ENCODE data around the gene TNFSF13. TPM values are rescaled to one million over a fixed set of nuclear protein-coding genes. Genes with fewer than 3 reads are reported as not detected.
"Not testable (repeated sequence)": the region's sequence is repeated elsewhere in the genome, so short reads cannot be mapped to it uniquely, and the experiment has no call there.

TNFSF13 gene
- total and polyA plus RNA-seq, 2 of the 8 experiments (the other 6 are each of a cell fraction or from before 2014, with no cell fraction given), result 2.1 to 2.6 TPM

DNA sequence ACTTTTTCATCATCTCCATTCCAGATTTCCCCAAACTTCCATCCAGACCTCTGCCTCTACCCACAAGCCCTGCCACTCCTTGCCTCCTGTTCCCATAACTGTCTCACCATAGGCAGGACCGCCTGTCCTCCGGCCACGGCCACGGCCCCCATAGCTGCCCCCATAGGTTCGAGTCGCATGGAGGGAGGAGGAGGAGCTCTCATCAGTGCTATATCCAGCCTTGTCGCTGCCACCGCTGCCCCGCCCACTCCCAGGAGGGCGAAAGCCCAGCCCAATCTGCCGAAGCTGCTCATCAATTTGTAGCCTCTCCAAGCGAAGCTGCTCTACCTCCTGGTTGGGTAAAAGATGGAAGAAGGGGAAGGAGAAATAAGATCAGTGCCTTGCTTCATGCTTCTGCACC, 34.7 kb downstream of the TNFSF13 start (continued):
- TF ChIP-seq CBX8 (IDR thresholded peaks at IDR 0.05; ENCODE audit: borderline replicate concordance, low read depth, low read length) (no peak), RBBP5 (IDR thresholded peaks at IDR 0.05; ENCODE audit: borderline replicate concordance, low read depth, low read length) (no peak), NANOG (IDR thresholded peaks at IDR 0.05; ENCODE audit: insufficient read depth, low read depth, low read length, poor library complexity, severe bottlenecking) (no peak), CEBPB (IDR thresholded peaks at IDR 0.05; ENCODE audit: low read depth, low read length) (no peak), SP1 (IDR thresholded peaks at IDR 0.05; ENCODE audit: low read depth, low read length) (no peak), TCF12 (IDR thresholded peaks at IDR 0.05; ENCODE audit: low read depth, low read length) (no peak), NRF1 (IDR thresholded peaks at IDR 0.05; ENCODE audit: low read depth, low read length) (no peak), POU5F1 (IDR thresholded peaks at IDR 0.05; ENCODE audit: low read depth, low read length) (no peak)
- TF ChIP-seq, protein P1, sequence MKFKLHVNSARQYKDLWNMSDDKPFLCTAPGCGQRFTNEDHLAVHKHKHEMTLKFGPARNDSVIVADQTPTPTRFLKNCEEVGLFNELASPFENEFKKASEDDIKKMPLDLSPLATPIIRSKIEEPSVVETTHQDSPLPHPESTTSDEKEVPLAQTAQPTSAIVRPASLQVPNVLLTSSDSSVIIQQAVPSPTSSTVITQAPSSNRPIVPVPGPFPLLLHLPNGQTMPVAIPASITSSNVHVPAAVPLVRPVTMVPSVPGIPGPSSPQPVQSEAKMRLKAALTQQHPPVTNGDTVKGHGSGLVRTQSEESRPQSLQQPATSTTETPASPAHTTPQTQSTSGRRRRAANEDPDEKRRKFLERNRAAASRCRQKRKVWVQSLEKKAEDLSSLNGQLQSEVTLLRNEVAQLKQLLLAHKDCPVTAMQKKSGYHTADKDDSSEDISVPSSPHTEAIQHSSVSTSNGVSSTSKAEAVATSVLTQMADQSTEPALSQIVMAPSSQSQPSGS (IDR thresholded peaks at IDR 0.05; ENCODE audit: low read length), result no peak

DNA sequence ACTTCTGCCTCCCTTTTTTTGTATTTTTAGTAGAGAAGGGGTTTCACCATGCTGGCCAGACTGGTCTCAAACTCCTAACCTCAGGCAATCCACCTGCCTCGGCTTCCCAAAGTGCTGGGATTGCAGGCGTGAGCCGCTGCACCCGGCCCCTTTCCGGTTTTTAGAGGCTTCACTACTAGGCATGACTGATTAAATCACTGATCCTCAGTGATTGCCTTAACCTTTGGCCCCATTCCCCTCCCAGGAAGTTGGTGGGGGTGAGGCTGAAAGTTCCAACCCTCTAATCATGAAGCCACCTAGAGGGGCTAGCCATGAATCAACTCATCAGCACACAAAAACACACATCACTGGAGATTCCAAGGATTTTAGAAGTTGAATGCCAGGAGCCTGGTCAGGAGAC, 39.0 kb downstream of the TNFSF13 start:
- ChIA-PET CTCF (ENCODE audit: partially characterized antibody) (interaction anchor here (1.3 kb wide), 1 partner anchor 35 kb away, joined by 3 read pairs; no protein-coding TSS in a partner anchor), POLR2A (ENCODE audit: partially characterized antibody) (interaction anchor here (1.0 to 1.8 kb wide), 2 partner anchors 8 to 12 kb away, joined by 3 to 9 read pairs; partner anchors contain the start of gene SOX15)
- H2BK12ac ChIP-seq (ENCODE audit: low read depth, low read length); H3K23ac ChIP-seq (ENCODE audit: insufficient read length); H2AK5ac ChIP-seq (ENCODE audit: low read depth, low read length); H2BK20ac ChIP-seq (ENCODE audit: low read length); H2AFZ ChIP-seq (ENCODE audit: low read length); H3K9me3 ChIP-seq (ENCODE audit: insufficient read depth in 2 of 2, low read depth in 1 of 2, low read length in 1 of 2); H3K4me3 ChIP-seq (ENCODE audit: extremely low read depth in 1 of 4, insufficient read depth in 2 of 4, low read depth in 3 of 4, low read length in 4 of 4); H3K56ac ChIP-seq (replicated peaks; ENCODE audit: insufficient read length, low read depth, low read length); DNase-seq (ENCODE audit: low read depth in 1 of 2, low spot score in 2 of 2); H4K20me1 ChIP-seq (replicated peaks in 1 of 2; ENCODE audit: control insufficient read depth in 1 of 2, insufficient read depth in 2 of 2, low read length in 2 of 2); H2BK5ac ChIP-seq (ENCODE audit: low read depth, low read length); H3K27ac ChIP-seq (ENCODE audit: low read depth, low read length); H3K18ac ChIP-seq (ENCODE audit: extremely low read depth, low read length); H3K9ac ChIP-seq (replicated peaks in 1 of 4; ENCODE audit: extremely low read depth in 1 of 4, low read depth in 3 of 4, low read length in 3 of 4); H4K8ac ChIP-seq (ENCODE audit: extremely low read depth, insufficient read depth, low read length); H2BK120ac ChIP-seq (replicated peaks; ENCODE audit: low read depth, low read length); H3K4ac ChIP-seq (replicated peaks; ENCODE audit: insufficient read length, low read depth, low read length); H4K91ac ChIP-seq (replicated peaks; ENCODE audit: insufficient read length, low read length); H3K79me2 ChIP-seq (ENCODE audit: control insufficient read depth in 1 of 2, insufficient read depth in 2 of 2, low read length in 2 of 2); H3K4me2 ChIP-seq (ENCODE audit: insufficient read depth in 1 of 2, low read depth in 2 of 2, low read length in 2 of 2); H4K5ac ChIP-seq (ENCODE audit: insufficient read length, low read depth, low read length); H2BK15ac ChIP-seq (ENCODE audit: low read length); H3K27me3 ChIP-seq (replicated peaks in 1 of 4; ENCODE audit: control insufficient read depth in 3 of 4, extremely low read depth in 1 of 4, insufficient read depth in 3 of 4, low read length in 3 of 4); H3K4me1 ChIP-seq (replicated peaks in 1 of 4; ENCODE audit: control insufficient read depth in 3 of 4, insufficient read depth in 4 of 4, low read length in 3 of 4); H3K14ac ChIP-seq (ENCODE audit: insufficient read length); H3K79me1 ChIP-seq (ENCODE audit: low read depth, low read length); H3K23me2 ChIP-seq (ENCODE audit: low read depth, low read length): not testable (repeated sequence)
- 93% methylated on average over 5 of the region's 5 CpGs; no CpG with 5 or more reads in 1 of the 2 experiments for WGBS, 2 experiments (ENCODE audit: extremely low coverage in 1 of 2, insufficient coverage in 1 of 2, insufficient read length in 1 of 2, insufficient replicate concordance in 2 of 2, low coverage in 1 of 2, low lambda C conversion rate in 2 of 2, missing lambda C conversion rate in 1 of 2)
- H3K36me3 ChIP-seq (ENCODE audit: control insufficient read depth in 2 of 4, insufficient read depth in 4 of 4, low read length in 3 of 4), result peaks cover 17 to 77% (median 55%) of the 10 kb centered on the region in 4 experiments
- peak; percentile 97 for FAIRE-seq

Data from H1 (cell line).